Neural progenitor cell (in vitro differentiated cells): ENCODE data around the gene PAK4. TPM values are rescaled to one million over a fixed set of nuclear protein-coding genes. Genes with fewer than 3 reads are reported as not detected.

Experiments used
- DNase-seq: peaks from one replicate; pipeline ENCODE4 v3.0.0-alpha.2; 2016; ENCODE audit warnings: low spot score
- H2AFZ ChIP-seq: fragments of 200-600 bp; sonication (generic); replicated peaks from 2 replicates; pipeline ENCODE4 v1.6.1; 2016; ENCODE audit warnings: antibody characterized with exemption
- H3F3A ChIP-seq: fragments of 200-600 bp; sonication (generic); 2 replicates; pipeline ENCODE4 v1.6.1; 2016; ENCODE audit warnings: antibody characterized with exemption, low read depth
- H3K27ac ChIP-seq: fragments of 200-600 bp; sonication (generic); 2 replicates; pipeline ENCODE4 v1.5.1; 2016; ENCODE audit warnings: mild to moderate bottlenecking
- H3K27me3 ChIP-seq: fragments of 200-600 bp; sonication (generic); 2 replicates; pipeline ENCODE4 v1.6.1; 2016; ENCODE audit warnings: mild to moderate bottlenecking, moderate library complexity
- H3K36me3 ChIP-seq: fragments of 200-600 bp; sonication (generic); 2 replicates; pipeline ENCODE4 v1.5.1; 2016
- H3K4me1 ChIP-seq: fragments of 200-600 bp; sonication (generic); 2 replicates; pipeline ENCODE4 v1.6.1; 2016; ENCODE audit warnings: mixed run types
- H3K4me2 ChIP-seq: fragments of 200-600 bp; sonication (generic); 2 replicates; pipeline ENCODE4 v1.6.1; 2016
- H3K4me3 ChIP-seq: fragments of 200-600 bp; sonication (generic); 2 replicates; pipeline ENCODE4 v1.5.1; 2016
- H3K79me2 ChIP-seq: fragments of 200-600 bp; sonication (generic); 2 replicates; pipeline ENCODE4 v1.6.1; 2016; ENCODE audit warnings: low read depth
- H3K9ac ChIP-seq: fragments of 200-600 bp; sonication (generic); 2 replicates; pipeline ENCODE4 v1.6.1; 2016
- H3K9me3 ChIP-seq: fragments of 200-600 bp; sonication (generic); 2 replicates; pipeline ENCODE4 v1.5.1; 2016; ENCODE audit warnings: low read depth
- H4K20me1 ChIP-seq: fragments of 200-600 bp; sonication (generic); 2 replicates; pipeline ENCODE4 v1.6.1; 2016; ENCODE audit warnings: low read depth
- H3K27ac Mint-ChIP-seq: 3 replicates; pipeline ENCODE4 v1.8.0; 2021; ENCODE audit warnings: mixed read lengths
- H3K27me3 Mint-ChIP-seq: 2 replicates; pipeline ENCODE4 v1.8.0; 2022; ENCODE audit warnings: low read depth, mild to moderate bottlenecking, inconsistent platforms, moderate library complexity, mixed read lengths; ENCODE audit not compliant: insufficient read depth
- H3K36me3 Mint-ChIP-seq: 3 replicates; pipeline ENCODE4 v1.8.0; 2021; ENCODE audit warnings: mixed read lengths
- H3K4me1 Mint-ChIP-seq: 3 replicates; pipeline ENCODE4 v1.8.0; 2021; ENCODE audit warnings: mixed read lengths
- H3K4me3 Mint-ChIP-seq: 3 replicates; pipeline ENCODE4 v1.8.0; 2021; ENCODE audit warnings: mild to moderate bottlenecking, moderate library complexity, mixed read lengths
- H3K9me3 Mint-ChIP-seq: 3 replicates; pipeline ENCODE4 v1.8.0; 2020; ENCODE audit warnings: mixed read lengths
- EZH2 ChIP-seq: fragments of 200-600 bp; sonication (generic); IDR thresholded peaks from 2 replicates; pipeline ENCODE4 v1.6.1; 2017; ENCODE audit warnings: antibody characterized with exemption, mild to moderate bottlenecking, moderate library complexity
- EZH2phosphoT487 ChIP-seq: fragments of 200-600 bp; sonication (generic); IDR thresholded peaks from 2 replicates; pipeline ENCODE4 v1.6.1; 2017; ENCODE audit warnings: antibody characterized with exemption
- total RNA-seq: library from RNA; depleted of rRNA; stranded (reverse); fragments of >200 nt; gene quantifications from 2 replicates; pipeline ENCODE4 v1.2.3, GENCODE V29; 2015; ENCODE audit warnings: low replicate concordance
- TF ChIP-seq, protein P1 (sequence below): fragments of 200-600 bp; sonication (generic); IDR thresholded peaks from 2 replicates; pipeline ENCODE4 v1.5.1; 2017; ENCODE audit warnings: antibody characterized with exemption, mild to moderate bottlenecking

Gene PAK4
- total RNA-seq, 1 donor from 2014 or later, result 9.7 TPM

- no peaks in the 10 kb centered on the region for H3K9me3 ChIP-seq
- peak overlapping the region; percentile 35 for H3K4me3 ChIP-seq
- TF ChIP-seq EZH2phosphoT487 (no peak), EZH2 (no peak)
- TF ChIP-seq, protein P1, sequence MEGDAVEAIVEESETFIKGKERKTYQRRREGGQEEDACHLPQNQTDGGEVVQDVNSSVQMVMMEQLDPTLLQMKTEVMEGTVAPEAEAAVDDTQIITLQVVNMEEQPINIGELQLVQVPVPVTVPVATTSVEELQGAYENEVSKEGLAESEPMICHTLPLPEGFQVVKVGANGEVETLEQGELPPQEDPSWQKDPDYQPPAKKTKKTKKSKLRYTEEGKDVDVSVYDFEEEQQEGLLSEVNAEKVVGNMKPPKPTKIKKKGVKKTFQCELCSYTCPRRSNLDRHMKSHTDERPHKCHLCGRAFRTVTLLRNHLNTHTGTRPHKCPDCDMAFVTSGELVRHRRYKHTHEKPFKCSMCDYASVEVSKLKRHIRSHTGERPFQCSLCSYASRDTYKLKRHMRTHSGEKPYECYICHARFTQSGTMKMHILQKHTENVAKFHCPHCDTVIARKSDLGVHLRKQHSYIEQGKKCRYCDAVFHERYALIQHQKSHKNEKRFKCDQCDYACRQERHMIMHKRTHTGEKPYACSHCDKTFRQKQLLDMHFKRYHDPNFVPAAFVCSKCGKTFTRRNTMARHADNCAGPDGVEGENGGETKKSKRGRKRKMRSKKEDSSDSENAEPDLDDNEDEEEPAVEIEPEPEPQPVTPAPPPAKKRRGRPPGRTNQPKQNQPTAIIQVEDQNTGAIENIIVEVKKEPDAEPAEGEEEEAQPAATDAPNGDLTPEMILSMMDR, result no peak
- H2AFZ ChIP-seq, result peak overlapping the region; percentile 72
- Mint-ChIP-seq H3K4me3 (no peak overlapping the region), H3K27me3 (peaks cover 10% of the 10 kb centered on the region), H3K27ac (no peak overlapping the region), H3K36me3 (no peaks in the 10 kb centered on the region), H3K9me3 (no peaks in the 10 kb centered on the region), H3K4me1 (no peaks in the 10 kb centered on the region)
- DNase-seq, result no peak
- no peak overlapping the region for H3K27ac ChIP-seq
- H4K20me1 ChIP-seq, result no peaks in the 10 kb centered on the region
- peak overlapping the region; percentile 57 for H3K4me2 ChIP-seq
- no peaks in the 10 kb centered on the region for H3K79me2 ChIP-seq
- H3K27me3 ChIP-seq, result peaks cover 30% of the 10 kb centered on the region
- H3K4me1 ChIP-seq, result no peaks in the 10 kb centered on the region
- H3F3A ChIP-seq, result no peaks in the 10 kb centered on the region
- no peak overlapping the region for H3K9ac ChIP-seq
- no peaks in the 10 kb centered on the region for H3K36me3 ChIP-seq
These were observed 26.2 kb upstream of the PAK4 start for GRCh38 chr19:39099341-39099740.

DNA sequence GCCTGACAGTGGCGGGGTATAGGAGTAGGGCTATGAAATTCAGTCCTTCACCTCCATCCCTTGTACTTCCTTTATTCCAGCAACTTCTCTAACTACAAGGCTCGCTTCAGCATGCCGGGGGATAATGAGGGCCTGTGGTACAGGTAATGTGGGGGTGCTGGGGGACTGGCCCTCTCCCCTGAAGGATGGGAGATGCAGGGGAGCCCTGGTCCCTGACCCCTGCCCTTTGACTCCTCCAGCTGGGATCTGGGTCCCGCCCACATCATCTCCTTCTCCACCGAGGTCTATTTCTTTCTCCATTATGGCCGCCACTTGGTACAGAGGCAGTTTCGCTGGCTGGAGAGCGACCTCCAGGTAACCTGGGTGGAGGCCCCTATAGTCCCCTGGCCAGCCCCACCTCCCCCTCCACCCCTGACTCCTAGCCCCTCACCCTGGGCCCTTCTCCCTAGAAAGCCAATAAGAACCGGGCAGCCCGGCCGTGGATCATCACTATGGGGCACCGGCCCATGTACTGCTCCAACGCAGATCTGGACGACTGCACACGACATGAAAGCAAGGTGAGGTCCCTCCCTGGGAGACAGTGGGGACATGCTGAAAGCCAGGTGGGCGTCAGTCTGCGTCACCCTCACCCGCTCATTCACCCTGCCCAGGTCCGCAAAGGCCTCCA, 25.0 kb upstream of the PAK4 start:
- H3K9me3 Mint-ChIP-seq, result no peaks in the 10 kb centered on the region
- peaks cover 10% of the 10 kb centered on the region for H3K27me3 Mint-ChIP-seq

DNA sequence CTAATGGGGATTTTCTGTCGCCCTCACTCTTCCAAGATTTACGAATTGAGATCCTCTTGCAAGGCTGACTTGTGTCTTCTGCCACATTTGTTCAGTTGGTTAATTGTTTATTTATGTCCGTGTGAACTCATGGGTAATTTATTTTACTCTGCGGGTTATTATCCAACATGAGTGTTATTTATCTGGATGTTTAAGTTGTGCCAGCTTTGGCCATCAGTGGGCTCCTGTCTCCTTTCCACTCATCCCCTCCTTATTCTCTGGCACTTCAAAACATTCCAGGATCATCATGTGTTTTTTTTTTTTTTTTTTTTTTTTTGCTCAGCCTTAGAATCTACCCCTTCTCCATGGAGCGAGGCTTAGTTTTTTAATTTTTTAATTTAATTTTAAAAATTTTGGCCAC, 22.4 kb upstream of the PAK4 start:
- H3K27ac ChIP-seq, result no peak overlapping the region
- no peak for DNase-seq
- H3K79me2 ChIP-seq, result no peaks in the 10 kb centered on the region
- Mint-ChIP-seq H3K27ac (no peak overlapping the region), H3K27me3 (peaks cover 4% of the 10 kb centered on the region), H3K4me3 (no peak overlapping the region), H3K4me1 (peaks cover 5% of the 10 kb centered on the region), H3K9me3 (no peaks in the 10 kb centered on the region), H3K36me3 (no peaks in the 10 kb centered on the region)
- H3K9me3 ChIP-seq, result no peaks in the 10 kb centered on the region
- no peak overlapping the region for H2AFZ ChIP-seq
- no peak overlapping the region for H3K4me2 ChIP-seq
- no peak overlapping the region for H3K9ac ChIP-seq
- peaks cover 15% of the 10 kb centered on the region for H3K27me3 ChIP-seq
- H3F3A ChIP-seq, result no peaks in the 10 kb centered on the region
- H4K20me1 ChIP-seq, result no peaks in the 10 kb centered on the region
- no peak overlapping the region for H3K4me3 ChIP-seq
- H3K4me1 ChIP-seq, result no peaks in the 10 kb centered on the region
- TF ChIP-seq EZH2phosphoT487 (no peak), EZH2 (no peak)
- TF ChIP-seq, protein P1, result no peak
- no peaks in the 10 kb centered on the region for H3K36me3 ChIP-seq

More for the DNA sequence above, 25.0 kb upstream of the PAK4 start:
- no peak overlapping the region for H3K4me3 Mint-ChIP-seq
- TF ChIP-seq EZH2, result no peak
- TF ChIP-seq, protein P1, result no peak
- no peak for TF ChIP-seq EZH2phosphoT487
- H3K4me3 ChIP-seq, result no peak overlapping the region
- H3F3A ChIP-seq, result no peaks in the 10 kb centered on the region
- peaks cover 24% of the 10 kb centered on the region for H3K27me3 ChIP-seq
- H3K4me1 Mint-ChIP-seq, result no peaks in the 10 kb centered on the region
- no peaks in the 10 kb centered on the region for H3K4me1 ChIP-seq
- no peaks in the 10 kb centered on the region for H3K36me3 ChIP-seq
- H3K27ac ChIP-seq, result no peak overlapping the region
- H3K36me3 Mint-ChIP-seq, result no peaks in the 10 kb centered on the region
- H3K4me2 ChIP-seq, result no peak overlapping the region
- no peak for DNase-seq
- no peak overlapping the region for H3K27ac Mint-ChIP-seq
- H4K20me1 ChIP-seq, result no peaks in the 10 kb centered on the region
- no peaks in the 10 kb centered on the region for H3K9me3 ChIP-seq
- H2AFZ ChIP-seq, result no peak overlapping the region
- H3K9ac ChIP-seq, result no peak overlapping the region
- H3K79me2 ChIP-seq, result no peaks in the 10 kb centered on the region
